K562 (cell line): ENCODE measurements around the gene RASL12. TPM values are rescaled to one million over a fixed set of nuclear protein-coding genes. Genes with fewer than 3 reads are reported as not detected.

Experiments used
- ATAC-seq: fragments of 200-7000 bp; cut with Tn5 transposase; 3 replicates; pipeline ENCODE4 v1.9.1; 2020; ENCODE audit warnings: moderate library complexity
- BruUV-seq: library from RNA; stranded (reverse); fragments of 400-500 nt; replicated peaks from 2 replicates; lab custom pipeline; 2021; lab: Mats Ljungman, UMichigan
- CTCF ChIA-PET: fragments of 300-600 bp; formaldehyde crosslinking; extraction: SDS; loops from one replicate; lab custom pipeline; 2021; ENCODE audit warnings: low intra/inter-chr PET ratio; lab: Yijun Ruan, JAX
- POLR2A ChIA-PET: fragments of 300-600, 350-650 bp; sonication (Branson Sonifier 250); formaldehyde crosslinking; extraction: SDS; loops from one replicate; lab custom pipeline; 2021; ENCODE audit warnings: antibody characterized with exemption, inconsistent platforms; lab: Yijun Ruan, JAX
- DNase-seq, 4 experiments: peaks; one replicate each; pipeline versions ENCODE4 v3.0.0 to v3.0.0-alpha.2; 2011 to 2018; ENCODE audit warnings: low spot score in 3 of 4, mixed read lengths in 3 of 4; ENCODE audit errors: extremely low read depth in 1 of 4
- FAIRE-seq: peaks from 2 replicates; lab custom pipeline; 2011; peaks lifted over from hg19 to GRCh38; lab: Jason Lieb, UNC
- H2AFZ ChIP-seq: 2 replicates; pipeline ENCODE4 v1.6.0; 2011; ENCODE audit warnings: low read depth, low read length, control low read depth, inconsistent platforms
- H3K27ac ChIP-seq: fragments of 200-600 bp; 3 replicates; pipeline ENCODE4 v1.8.0; 2011; ENCODE audit warnings: low read depth, mild to moderate bottlenecking, control low read depth, inconsistent platforms, low read length, moderate library complexity, mixed read lengths; ENCODE audit errors: extremely low read depth
- H3K27me3 ChIP-seq, 2 experiments: fragments of 300-600 bp in 1 of 2; 2 replicates in 1 of 2; 3 replicates in 1 of 2; pipeline versions ENCODE4 v1.6.0 to v1.8.0; 2011; ENCODE audit warnings: inconsistent platforms in 2 of 2, low read length in 2 of 2, mild to moderate bottlenecking in 1 of 2, mixed read lengths in 1 of 2, moderate library complexity in 1 of 2; ENCODE audit not compliant: control insufficient read depth in 2 of 2, insufficient read depth in 2 of 2
- H3K36me3 ChIP-seq: fragments of 300-600 bp; 3 replicates; pipeline ENCODE4 v1.8.0; 2011; ENCODE audit warnings: mild to moderate bottlenecking, low read length, inconsistent platforms; ENCODE audit not compliant: control insufficient read depth, insufficient read depth
- H3K4me1 ChIP-seq, 2 experiments: fragments of 200-600 bp in 1 of 2; replicated peaks in 1 of 2; 2 replicates in 1 of 2; 3 replicates in 1 of 2; pipeline versions ENCODE4 v1.5.1 to v1.8.0; 2011; ENCODE audit warnings: inconsistent platforms in 2 of 2, low read length in 2 of 2, mild to moderate bottlenecking in 1 of 2, mixed read lengths in 1 of 2, moderate library complexity in 1 of 2; ENCODE audit not compliant: control insufficient read depth in 2 of 2, insufficient read depth in 2 of 2
- H3K4me2 ChIP-seq: 2 replicates; pipeline ENCODE4 v1.6.1; 2011; ENCODE audit warnings: low read length, control low read depth, inconsistent platforms, mixed read lengths; ENCODE audit not compliant: insufficient read depth
- H3K4me3 ChIP-seq: fragments of 200-600 bp; sonication (generic), shearing (Covaris generic); 2 replicates; pipeline ENCODE4 v1.5.1; 2016; ENCODE audit warnings: control low read depth, inconsistent platforms
- H3K79me2 ChIP-seq: fragments of 200-600 bp; 3 replicates; pipeline ENCODE4 v1.8.0; 2011; ENCODE audit warnings: low read length, inconsistent platforms; ENCODE audit not compliant: control insufficient read depth, insufficient read depth
- H3K9ac ChIP-seq, 2 experiments: 2 replicates each; pipeline versions ENCODE4 v1.6.0 to v1.6.1; 2011; ENCODE audit warnings: low read depth in 2 of 2, low read length in 2 of 2, control low read depth in 1 of 2, inconsistent platforms in 1 of 2, mild to moderate bottlenecking in 1 of 2, mixed read lengths in 1 of 2; ENCODE audit not compliant: insufficient read depth in 1 of 2
- H3K9me1 ChIP-seq: one replicate; pipeline ENCODE4 v1.6.0; 2011; ENCODE audit warnings: inconsistent platforms, mild to moderate bottlenecking, low read length, moderate library complexity; ENCODE audit not compliant: control insufficient read depth, insufficient read depth
- H3K9me3 ChIP-seq: replicated peaks from 2 replicates; pipeline ENCODE4 v1.5.1; 2011; ENCODE audit warnings: low read depth, low read length, inconsistent platforms; ENCODE audit not compliant: control insufficient read depth, insufficient read depth
- H4K20me1 ChIP-seq: replicated peaks from 2 replicates; pipeline ENCODE4 v1.6.1; 2011; ENCODE audit warnings: low read length, inconsistent platforms, mixed read lengths; ENCODE audit not compliant: control insufficient read depth, insufficient read depth
- PHTF2 ChIP-seq: fragments of 250-450 bp; sonication (Bioruptor Pico); IDR thresholded peaks from 2 replicates; pipeline ENCODE4 v1.5.0; 2021; ENCODE audit warnings: mild to moderate bottlenecking
- XRCC3 ChIP-seq: fragments of 450-650 bp; IDR thresholded peaks from 2 replicates; pipeline ENCODE4 v1.6.1; 2017; ENCODE audit warnings: mild to moderate bottlenecking, moderate library complexity
- ZFP1 ChIP-seq: fragments of 450-650 bp; formaldehyde crosslinking; IDR thresholded peaks from 2 replicates; pipeline ENCODE4 v1.4.0; 2020; ENCODE audit warnings: mild to moderate bottlenecking, mixed read lengths
- ZNF12 ChIP-seq: sonication (generic); formaldehyde crosslinking; IDR thresholded peaks from 2 replicates; pipeline ENCODE4 v1.4.0; 2020; ENCODE audit warnings: mild to moderate bottlenecking, missing genetic modification reagents
- ZNF282 ChIP-seq: sonication (generic); formaldehyde crosslinking; IDR thresholded peaks from 2 replicates; pipeline ENCODE4 v1.8.1; 2023; ENCODE audit warnings: missing genetic modification reagents
- WGBS: fragments of 100-300 bp; shearing (Covaris generic); methylation state at CpG from one replicate; pipeline ENCODE4 v1.1.6; 2016; ENCODE audit warnings: low coverage, mixed read lengths; ENCODE audit not compliant: insufficient coverage; ENCODE audit errors: missing lambda C conversion rate; 5-methylcytosine and 5-hydroxymethylcytosine counted together
- in situ Hi-C: fragments of 300-500 bp; cut with MboI; formaldehyde crosslinking; loops from 4 replicates; pipeline ENCODE4 v1.15.0; 2018; ENCODE audit warnings: inconsistent platforms, mixed read lengths
- intact Hi-C: fragments of 100-400 bp; cut with micrococcal nuclease; formaldehyde crosslinking; loops from 2 replicates; pipeline ENCODE4 v1.14.2; 2022
- polyA plus RNA-seq, 8 experiments: library from polyadenylated mRNA; depleted of rRNA in 4 of 8; stranded (reverse) in 5 of 8; unstranded in 3 of 8; fragments of >200 nt; fragmentation: Nextera tagmentation in 2 of 8; fragmentation: Illumina TruSeq in 1 of 8; extraction: Ambion mirVana in 2 of 8; extraction: Trizol in 1 of 8; gene quantifications; 2 replicates each; pipeline versions ENCODE4 v1.2.1 to v1.2.3, GENCODE V29; 2011 to 2014; ENCODE audit warnings: inconsistent platforms in 1 of 8, missing spikeins in 1 of 8
- total RNA-seq, 7 experiments: library from RNA; depleted of rRNA in 6 of 7; stranded (reverse); fragments of >200 nt in 6 of 7; fragmentation: Illumina TruSeq in 2 of 7; extraction: Trizol in 2 of 7; gene quantifications; 2 replicates each; pipeline versions ENCODE4 v1.2.1 to v1.2.3, GENCODE V29; 2011 to 2021; ENCODE audit warnings: low replicate concordance in 1 of 7
- TF ChIP-seq, protein P1 (sequence below): fragments of 450-650 bp; IDR thresholded peaks from 2 replicates; pipeline ENCODE4 v1.6.1; 2014; ENCODE audit warnings: low read depth, mild to moderate bottlenecking, moderate library complexity, borderline replicate concordance

The RASL12 gene
- total and polyA plus RNA-seq, 9 of the 15 experiments (the other 6 are each of a cell fraction or from before 2014, with no cell fraction given): not detected

DNA sequence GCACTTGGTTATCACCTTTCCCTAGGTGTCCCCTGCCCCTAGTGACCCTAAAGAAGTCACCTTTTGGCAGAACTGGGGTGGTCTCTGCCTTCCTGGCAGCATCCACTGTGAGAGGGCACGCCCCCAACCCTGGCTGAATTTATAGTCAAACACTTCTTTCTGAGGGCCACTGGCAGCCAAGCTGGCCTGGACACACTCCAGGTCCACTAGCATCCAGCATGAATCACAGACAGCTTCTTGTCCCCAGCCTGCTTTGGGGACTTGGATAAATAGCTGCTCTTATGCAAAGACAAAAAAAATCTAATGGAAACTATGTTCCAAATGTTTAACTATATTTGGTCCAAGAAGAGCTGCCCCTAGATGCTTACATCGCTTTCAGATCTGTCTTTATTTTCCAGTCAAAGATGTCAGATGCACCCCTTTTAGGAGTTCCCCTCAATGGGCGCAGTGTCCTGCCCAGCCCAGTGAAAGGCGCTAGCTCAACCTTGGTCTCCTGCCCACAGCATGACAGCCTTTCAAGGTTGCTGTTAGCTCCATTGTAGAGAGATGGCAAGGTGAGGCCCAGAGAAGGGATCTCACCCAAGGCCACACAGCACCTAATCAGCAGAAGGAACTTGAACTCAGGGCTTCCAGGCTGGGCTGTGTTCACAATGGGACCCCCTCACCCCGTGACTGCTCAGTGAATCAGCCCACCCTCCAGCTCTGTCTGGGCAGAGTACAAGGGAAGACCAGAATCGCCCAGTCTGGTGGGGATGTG lies 7.0 kb downstream of the RASL12 start (continued):
- TF ChIP-seq XRCC3: no peak
- TF ChIP-seq ZFP1: no peak
- TF ChIP-seq, protein P1, sequence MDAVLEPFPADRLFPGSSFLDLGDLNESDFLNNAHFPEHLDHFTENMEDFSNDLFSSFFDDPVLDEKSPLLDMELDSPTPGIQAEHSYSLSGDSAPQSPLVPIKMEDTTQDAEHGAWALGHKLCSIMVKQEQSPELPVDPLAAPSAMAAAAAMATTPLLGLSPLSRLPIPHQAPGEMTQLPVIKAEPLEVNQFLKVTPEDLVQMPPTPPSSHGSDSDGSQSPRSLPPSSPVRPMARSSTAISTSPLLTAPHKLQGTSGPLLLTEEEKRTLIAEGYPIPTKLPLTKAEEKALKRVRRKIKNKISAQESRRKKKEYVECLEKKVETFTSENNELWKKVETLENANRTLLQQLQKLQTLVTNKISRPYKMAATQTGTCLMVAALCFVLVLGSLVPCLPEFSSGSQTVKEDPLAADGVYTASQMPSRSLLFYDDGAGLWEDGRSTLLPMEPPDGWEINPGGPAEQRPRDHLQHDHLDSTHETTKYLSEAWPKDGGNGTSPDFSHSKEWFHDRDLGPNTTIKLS: no peak
- TF ChIP-seq ZNF282 (CRISPR knock-in tag): no peak

DNA sequence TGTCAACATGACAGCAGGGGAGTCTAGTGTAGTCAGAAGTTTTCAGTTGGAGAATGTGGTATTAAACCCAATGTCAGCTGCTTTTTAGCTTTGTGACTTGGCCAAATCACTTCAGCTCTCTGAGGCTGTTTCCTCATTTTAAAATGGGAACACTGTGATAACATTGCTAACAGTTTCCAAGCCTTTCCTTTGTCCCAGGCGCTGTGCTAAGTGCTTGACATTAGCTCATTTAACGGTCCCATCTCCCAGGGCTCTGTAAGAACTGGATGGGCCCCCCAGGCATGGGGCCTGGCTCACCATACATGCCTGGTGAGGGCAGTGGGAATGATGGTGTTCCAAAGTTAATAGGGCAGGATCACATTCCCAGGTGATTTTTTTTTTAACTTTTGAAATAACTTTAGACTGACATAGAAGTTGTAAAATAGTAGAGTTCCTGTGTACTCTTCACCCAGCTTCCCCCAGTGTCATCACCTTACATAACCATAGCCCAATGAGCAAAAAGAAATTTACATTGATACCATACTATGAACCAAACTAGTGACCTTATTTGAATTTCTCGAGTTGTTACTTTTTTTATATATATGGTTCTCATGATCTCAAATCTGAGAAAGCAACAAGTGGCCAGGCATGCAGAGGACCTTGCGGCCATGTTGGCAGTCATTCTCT lies 7.7 kb downstream of the RASL12 start:
- POLR2A ChIA-PET: interaction anchor here (0.9 to 1.1 kb wide), 3 partner anchors 9 to 245 kb away, joined by 3 to 4 read pairs (median 3); partner anchors contain the start of gene RNU5B-1
- no peak for FAIRE-seq

More for the DNA sequence above, 7.7 kb downstream of the RASL12 start:
- intact Hi-C loops (no loop called here), in situ Hi-C loops (loop anchor here (10.0 kb wide), 2 partner anchors 235 to 325 kb away; partner anchors contain the start of gene RNU5A-1)
- DNase-seq: no peak
- Histone ChIP-seq H3K27ac (no peak overlapping the region), H3K4me2 (no peak overlapping the region), H3K9ac (no peak overlapping the region), H3K79me2 (no peaks in the 10 kb centered on the region), H3K36me3 (no peaks in the 10 kb centered on the region), H2AFZ (no peak overlapping the region), H4K20me1 (no peaks in the 10 kb centered on the region; the same call in 1 of the 2 replicates), H3K4me1 (peaks cover 0 to 1% of the 10 kb centered on the region in 2 experiments; a peak in 1 of 5 replicates), H3K27me3 (peaks cover 19 to 48% of the 10 kb centered on the region in 2 experiments), H3K4me3 (no peak overlapping the region), H3K9me1 (no peaks in the 10 kb centered on the region), H3K9me3 (no peaks in the 10 kb centered on the region)
- WGBS: 3% methylated on average over 4 of the region's 4 CpGs
- TF ChIP-seq PHTF2 (CRISPR knock-in tag): no peak
- TF ChIP-seq ZNF12: no peak
- no peak for ATAC-seq
- no TSS peak for BruUV-seq
- CTCF ChIA-PET: no interaction called here
